ENCODE results near the gene ZFY. TPM values are rescaled to one million over a fixed set of nuclear protein-coding genes. Genes with fewer than 3 reads are reported as not detected.

The ZFY gene
- total and polyA plus RNA-seq, 8 donors: 0.03 to 5.7 (median 2.5) TPM; not detected in 5

GRCh38 chrY:3021176-3021575, 86.0 kb downstream of the ZFY start:
- Histone ChIP-seq H3K27me3 (no peaks in the 10 kb centered on the region), H3K36me3 (no peaks in the 10 kb centered on the region), H3K9me3 (no peaks in the 10 kb centered on the region), H3K27ac (no peak overlapping the region), H3K4me1 (no peaks in the 10 kb centered on the region), H3K4me3 (no peak overlapping the region)
- no peak for FAIRE-seq
- no peak for DNase-seq
- ATAC-seq: no peak
- intact Hi-C loops (cut with DNase I): no loop called here
- TF ChIP-seq, protein P1, sequence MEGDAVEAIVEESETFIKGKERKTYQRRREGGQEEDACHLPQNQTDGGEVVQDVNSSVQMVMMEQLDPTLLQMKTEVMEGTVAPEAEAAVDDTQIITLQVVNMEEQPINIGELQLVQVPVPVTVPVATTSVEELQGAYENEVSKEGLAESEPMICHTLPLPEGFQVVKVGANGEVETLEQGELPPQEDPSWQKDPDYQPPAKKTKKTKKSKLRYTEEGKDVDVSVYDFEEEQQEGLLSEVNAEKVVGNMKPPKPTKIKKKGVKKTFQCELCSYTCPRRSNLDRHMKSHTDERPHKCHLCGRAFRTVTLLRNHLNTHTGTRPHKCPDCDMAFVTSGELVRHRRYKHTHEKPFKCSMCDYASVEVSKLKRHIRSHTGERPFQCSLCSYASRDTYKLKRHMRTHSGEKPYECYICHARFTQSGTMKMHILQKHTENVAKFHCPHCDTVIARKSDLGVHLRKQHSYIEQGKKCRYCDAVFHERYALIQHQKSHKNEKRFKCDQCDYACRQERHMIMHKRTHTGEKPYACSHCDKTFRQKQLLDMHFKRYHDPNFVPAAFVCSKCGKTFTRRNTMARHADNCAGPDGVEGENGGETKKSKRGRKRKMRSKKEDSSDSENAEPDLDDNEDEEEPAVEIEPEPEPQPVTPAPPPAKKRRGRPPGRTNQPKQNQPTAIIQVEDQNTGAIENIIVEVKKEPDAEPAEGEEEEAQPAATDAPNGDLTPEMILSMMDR (IDR thresholded peaks at IDR 0.05): no peak
- WGBS, 2 donors: 59% methylated on average over 2 of the region's 2 CpGs; no CpG with 5 or more reads in 1 of the 2 donors

DNA sequence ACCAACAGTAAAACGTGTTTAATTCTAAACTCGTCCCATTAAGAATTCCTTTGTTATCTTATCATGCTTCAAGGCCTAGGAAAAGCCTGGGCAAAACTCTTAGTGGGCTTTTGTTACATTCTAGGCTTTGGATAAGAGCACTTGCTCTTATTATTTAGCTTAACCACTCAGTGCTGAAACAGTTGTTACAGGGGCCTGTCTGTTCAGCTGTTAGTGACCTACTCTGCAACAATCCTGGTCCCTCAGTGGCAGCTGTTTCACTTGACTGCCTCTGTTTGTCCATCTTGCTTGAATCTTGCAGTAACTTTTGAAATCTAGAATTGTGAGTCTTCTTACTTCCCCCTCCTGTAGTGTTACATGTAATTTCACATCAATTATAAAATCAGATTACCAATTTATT, 88.4 kb downstream of the ZFY start:
- TF ChIP-seq, protein P1 (IDR thresholded peaks at IDR 0.05): no peak
- no peaks in the 10 kb centered on the region for H3K4me1 ChIP-seq
- no peaks in the 10 kb centered on the region for H3K36me3 ChIP-seq
- DNase-seq (no peak), FAIRE-seq (no peak), ATAC-seq (no peak)
- no peak overlapping the region for H3K4me3 ChIP-seq
- H3K9me3 ChIP-seq: no peaks in the 10 kb centered on the region
- H3K27me3 ChIP-seq: no peaks in the 10 kb centered on the region
- H3K27ac ChIP-seq: no peak overlapping the region
- WGBS, 2 donors: 10% methylated on average over 2 of the region's 2 CpGs; no CpG with 5 or more reads in 1 of the 2 donors
- intact Hi-C loops (cut with DNase I): no loop called here

GRCh38 chrY:3025357-3025756, 90.2 kb downstream of the ZFY start:
- FAIRE-seq (no peak), DNase-seq (no peak), ATAC-seq (no peak)
- intact Hi-C loops (cut with DNase I): no loop called here
- H3K4me3 ChIP-seq: no peak overlapping the region
- H3K27me3 ChIP-seq: no peaks in the 10 kb centered on the region
- no peaks in the 10 kb centered on the region for H3K9me3 ChIP-seq
- no peak overlapping the region for H3K27ac ChIP-seq
- TF ChIP-seq, protein P1 (IDR thresholded peaks at IDR 0.05): no peak
- no peaks in the 10 kb centered on the region for H3K4me1 ChIP-seq
- WGBS, 2 donors: 97% methylated on average over 1 of the region's 1 CpG; no CpG with 5 or more reads in 1 of the 2 donors
- no peaks in the 10 kb centered on the region for H3K36me3 ChIP-seq

Other genes with a start within 250 kb of the ZFY start
- not detected for gene SRY, start 147.7 kb upstream of the ZFY start, total RNA-seq
- under 1 TPM in 1 of 2 donors, not detected in 1; 0.38 TPM for gene SRY, start 147.7 kb upstream of the ZFY start, polyA plus RNA-seq
- gene RPS4Y1, start 93.8 kb upstream of the ZFY start, total RNA-seq: 100 to 1,000 TPM in 1 of 6 donors, 1 to 10 TPM in 1, not detected in 4; 1.6 to 180 TPM
- gene RPS4Y1, start 93.8 kb upstream of the ZFY start, polyA plus RNA-seq: 100 to 1,000 TPM in 1 of 2 donors, under 1 TPM in 1; 0.35 to 265 TPM